ENCODE results near the gene F10.
"Not testable (repeated sequence)": the region's sequence is repeated elsewhere in the genome, so short reads cannot be mapped to it uniquely, and the experiment has no call there.

F10 gene

DNA sequence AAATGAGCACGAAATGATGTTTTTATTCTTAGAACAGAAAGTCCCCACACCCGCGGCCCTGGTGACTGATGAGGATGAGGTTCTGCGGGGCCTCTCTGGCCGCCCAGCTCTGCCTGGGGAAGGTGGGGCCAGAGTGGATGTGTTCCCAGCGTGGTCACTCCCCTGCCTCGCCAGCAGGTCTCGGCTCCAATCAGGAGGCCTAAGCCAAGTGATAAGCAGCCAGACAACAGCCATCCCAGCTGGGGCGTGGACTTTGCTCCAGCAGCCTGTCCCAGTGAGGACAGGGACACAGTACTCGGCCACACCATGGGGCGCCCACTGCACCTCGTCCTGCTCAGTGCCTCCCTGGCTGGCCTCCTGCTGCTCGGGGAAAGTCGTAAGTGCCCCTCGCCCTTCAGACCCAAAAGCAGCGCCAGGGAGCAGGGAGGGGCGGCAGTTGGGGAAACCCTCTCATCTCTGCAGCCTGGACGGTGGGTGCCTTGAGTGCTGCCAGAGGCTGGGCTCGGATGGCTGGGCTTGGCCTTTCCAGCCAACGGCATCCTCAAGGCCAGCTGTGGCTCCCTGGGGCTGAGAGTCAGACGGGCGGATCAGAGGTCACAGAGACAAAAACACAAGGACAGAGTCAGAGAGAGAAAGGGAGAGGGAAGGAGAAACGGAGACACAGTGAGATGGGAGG is at the start of gene F10:
Gene F10, plus strand, starts transcription at position 250 of the 676 bp plus-strand sequence. Its CDS starts 57 bp downstream, at position 307.
- DNase-seq (ENCODE audit: low spot score): no peak

DNA sequence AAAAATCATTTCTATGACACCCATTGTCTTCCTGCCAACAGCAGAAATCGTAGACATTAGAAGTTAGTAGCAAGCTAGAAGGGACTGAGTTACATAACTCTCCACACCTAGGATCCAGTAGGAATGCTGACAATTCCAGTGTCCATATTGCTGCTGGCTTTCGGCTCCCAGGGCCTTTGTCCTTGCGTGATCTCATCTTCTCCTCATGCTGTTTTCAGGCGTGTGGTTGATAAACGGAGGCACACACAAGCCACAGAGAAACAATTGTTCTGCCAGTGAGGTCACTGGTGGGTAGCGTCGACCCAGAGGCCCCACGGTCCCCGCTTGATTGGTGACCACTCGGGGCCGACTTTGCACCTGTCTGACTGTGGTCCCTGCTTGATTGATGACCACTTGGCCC is 48.7 kb upstream of the F10 start:
- no peak for DNase-seq (ENCODE audit: low spot score)

DNA sequence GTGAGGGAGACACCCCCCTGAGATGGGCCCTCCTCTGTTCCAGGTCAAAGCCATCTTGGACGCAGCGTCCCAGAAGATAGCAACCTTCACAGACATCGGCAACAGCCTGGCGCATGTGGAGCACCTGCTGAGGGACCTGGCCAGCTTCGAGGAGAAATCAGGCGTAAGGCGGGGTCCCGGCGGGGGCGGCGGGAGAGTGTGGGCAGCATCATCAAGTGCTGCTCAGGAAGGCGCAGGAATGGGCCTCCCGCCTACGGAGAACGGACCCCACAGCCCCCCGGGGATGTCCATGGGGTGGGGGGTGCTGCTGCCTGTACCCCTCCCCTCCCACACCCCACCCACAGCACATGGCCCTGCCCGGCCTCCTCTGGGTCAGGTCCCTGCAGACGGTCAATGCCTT is 48.2 kb upstream of the F10 start:
- no peak for DNase-seq (ENCODE audit: low spot score)

DNA sequence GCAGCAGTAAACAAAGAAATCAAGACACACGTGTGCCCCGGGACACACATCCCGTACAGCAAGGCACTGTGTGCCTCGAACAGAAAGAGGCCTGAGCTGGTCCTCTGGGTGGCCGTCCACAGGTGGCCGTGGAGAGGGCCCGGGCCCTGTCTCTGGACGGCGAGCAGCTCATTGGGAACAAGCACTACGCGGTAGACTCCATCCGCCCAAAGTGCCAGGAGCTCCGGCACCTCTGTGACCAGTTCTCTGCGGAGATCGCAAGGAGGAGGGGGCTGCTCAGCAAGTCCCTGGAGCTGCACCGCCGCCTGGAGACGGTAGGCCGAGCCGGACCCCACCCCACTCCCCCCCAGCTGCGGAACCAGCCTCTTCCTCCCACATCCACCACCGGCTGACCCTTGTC is 47.7 kb upstream of the F10 start:
- DNase-seq (ENCODE audit: low spot score): no peak

DNA sequence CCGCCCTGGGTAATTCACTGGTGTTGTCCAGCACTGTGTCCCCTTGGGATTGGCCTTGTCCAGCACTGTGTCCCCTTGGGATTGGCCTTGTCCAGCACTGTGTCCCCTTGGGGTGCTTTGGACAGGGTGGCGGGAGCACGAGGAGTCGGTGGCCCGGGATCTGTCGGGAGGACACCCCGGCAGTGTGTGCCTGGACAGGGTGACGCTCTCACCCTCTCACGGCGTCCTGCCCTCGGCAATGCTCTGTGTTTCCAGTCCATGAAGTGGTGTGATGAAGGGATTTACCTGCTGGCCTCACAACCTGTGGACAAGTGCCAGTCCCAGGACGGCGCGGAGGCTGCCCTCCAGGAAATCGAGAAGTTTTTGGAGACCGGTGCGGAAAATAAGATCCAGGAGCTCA is 46.9 kb upstream of the F10 start:
- no peak for DNase-seq (ENCODE audit: low spot score)

DNA sequence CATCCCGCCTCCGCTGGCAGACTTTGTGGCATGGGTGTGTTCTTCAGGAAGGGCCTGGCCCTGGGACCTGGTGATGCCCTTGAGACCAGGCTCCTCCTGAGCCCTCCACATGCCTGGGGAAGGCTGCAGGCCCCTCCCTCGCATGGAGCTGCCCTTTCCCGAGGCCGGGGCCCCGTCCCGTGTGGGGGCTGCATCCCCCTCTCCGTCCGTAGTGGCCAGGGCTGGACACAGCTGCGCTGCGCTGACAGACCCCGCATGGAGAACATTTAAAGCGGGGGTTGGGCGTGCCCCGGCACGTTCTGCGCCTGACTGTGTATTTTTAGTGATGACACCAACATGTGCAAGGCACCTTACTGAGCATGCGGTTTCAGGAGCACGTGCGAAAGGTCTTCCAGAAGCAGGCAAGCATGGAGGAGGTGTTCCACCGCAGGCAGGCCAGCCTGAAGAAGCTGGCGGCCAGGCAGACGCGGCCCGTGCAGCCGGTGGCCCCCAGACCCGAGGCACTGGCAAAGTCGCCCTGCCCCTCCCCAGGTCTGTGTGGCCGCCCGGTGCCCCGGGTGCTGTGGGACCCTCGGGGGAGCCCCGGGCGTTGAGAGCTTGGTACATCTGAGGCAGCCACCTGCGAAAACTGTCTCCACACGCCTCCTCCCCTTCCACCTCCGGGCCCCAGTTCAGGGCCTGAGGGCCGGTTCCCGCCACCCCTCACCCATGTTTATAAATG is 45.8 kb upstream of the F10 start:
- no peak for DNase-seq (ENCODE audit: low spot score)

DNA sequence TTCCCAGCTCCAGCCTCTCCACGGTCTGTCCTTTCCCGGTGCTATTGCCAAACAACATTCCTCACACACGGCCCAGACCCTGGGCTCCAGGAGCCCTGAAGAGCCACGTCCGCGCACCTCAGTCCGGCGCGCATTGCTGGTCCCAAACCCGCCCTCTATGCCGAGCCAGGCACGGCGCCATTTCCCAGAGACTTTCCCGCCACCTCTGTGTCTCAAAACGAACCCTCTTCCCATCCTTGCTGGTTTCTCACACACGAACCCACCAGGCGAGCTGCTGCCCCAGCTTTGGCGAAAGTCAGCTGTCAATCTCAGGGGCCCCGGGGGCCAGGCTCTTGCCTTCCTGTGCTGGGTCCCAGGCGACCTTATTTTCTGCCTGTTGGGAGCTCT is 45.0 kb upstream of the F10 start:
- no peak for DNase-seq (ENCODE audit: low spot score)

DNA sequence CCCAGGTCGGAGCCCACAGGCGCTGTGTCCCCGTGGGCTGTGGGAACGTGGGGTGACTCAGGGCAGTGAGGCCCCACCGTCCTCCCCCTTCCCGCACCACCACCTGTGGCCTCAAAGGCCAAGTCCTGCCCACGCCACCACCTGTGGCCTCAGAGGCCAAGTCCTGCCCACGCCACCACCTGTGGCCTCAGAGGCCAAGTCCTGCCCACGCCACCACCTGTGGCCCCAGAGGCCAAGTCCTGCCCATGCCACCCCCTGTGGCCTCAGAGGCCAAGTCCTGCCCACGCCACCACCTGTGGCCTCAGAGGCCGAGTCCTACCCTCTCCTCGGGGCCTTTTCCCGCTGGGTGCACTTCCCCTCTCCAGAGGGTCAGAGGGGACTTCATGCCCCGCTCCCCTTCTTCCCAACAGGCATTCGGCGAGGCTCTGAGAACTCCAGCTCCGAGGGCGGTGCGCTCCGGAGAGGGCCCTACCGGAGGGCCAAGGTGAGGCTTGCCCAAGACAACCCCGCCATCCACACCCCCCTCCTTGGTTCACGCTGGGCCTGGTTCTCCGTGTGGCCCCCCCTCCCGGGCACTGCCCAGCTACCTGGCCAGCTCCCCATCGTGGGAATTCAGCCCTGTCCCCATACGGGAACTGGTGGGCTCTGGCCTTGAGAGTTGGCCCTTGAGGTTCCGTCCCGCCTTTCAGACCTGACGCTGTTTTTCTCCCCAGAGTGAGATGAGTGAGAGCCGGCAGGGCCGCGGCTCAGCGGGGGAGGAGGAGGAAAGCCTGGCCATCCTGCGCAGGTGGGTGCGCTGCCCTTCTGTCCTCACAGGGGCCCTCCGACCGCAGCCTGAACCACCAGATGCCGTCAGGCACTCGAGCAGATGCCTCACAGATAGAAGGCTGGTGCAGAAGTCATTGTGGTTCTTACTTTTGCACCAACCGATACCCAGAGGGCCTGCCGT is 44.4 kb upstream of the F10 start:
- DNase-seq (ENCODE audit: low spot score): no peak

DNA sequence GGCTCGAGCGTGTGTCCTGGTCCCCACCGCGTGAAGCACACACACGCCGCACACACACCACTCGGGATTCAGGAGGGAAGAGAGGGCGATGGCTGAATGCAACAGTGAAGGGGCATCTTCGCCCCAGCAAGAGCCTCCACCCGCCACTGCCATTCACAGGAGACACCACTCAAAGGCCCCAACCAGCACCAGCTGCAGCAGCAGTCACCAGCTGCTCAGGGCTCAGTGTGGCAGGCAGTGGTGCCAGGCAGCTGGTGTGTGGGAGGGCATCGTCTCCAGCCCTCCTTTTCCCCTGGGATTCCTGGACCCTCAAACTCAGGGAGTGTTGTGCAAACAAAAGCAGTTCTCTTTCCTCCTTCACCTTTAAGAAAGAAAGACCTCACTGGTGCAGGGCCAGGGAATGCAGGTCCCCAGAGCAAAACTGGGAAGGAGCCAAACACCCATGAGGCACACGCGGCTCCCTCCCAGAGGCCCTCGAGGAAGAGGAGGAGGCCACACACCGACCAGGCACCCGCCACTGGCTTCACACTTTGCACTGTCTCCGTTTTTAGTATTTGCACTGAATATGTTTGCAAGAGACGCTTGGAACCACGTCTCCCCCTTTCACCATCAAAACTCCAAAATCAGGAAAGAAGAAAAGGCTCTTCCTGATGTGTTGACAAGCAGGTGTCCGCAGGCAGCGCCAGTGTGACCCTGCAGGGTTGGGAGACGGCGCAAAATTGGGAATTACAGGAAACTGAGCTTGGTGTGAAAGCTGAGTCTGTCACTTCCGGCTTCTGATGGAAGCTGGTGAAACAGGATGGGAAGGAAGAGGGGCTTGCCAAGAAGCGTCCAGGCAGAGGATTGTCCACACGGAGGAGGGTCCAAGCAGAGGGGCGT is 43.5 kb upstream of the F10 start:
- DNase-seq (ENCODE audit: low spot score): no peak

DNA sequence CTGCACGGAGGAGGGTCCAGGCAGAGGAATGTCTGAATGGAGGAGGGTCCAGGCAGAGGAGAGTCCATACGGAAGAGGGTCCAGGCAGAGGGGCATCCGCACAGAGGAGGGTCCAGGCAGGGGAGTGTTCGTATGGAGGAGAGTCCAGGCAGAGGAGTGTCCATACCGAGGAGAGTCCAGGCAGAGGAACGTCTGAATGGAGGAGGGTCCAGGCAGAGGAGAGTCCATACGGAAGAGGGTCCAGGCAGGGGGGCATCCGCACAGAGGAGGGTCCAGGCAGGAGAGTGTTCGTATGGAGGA is 42.9 kb upstream of the F10 start:
- DNase-seq (ENCODE audit: low spot score): not testable (repeated sequence)

DNA sequence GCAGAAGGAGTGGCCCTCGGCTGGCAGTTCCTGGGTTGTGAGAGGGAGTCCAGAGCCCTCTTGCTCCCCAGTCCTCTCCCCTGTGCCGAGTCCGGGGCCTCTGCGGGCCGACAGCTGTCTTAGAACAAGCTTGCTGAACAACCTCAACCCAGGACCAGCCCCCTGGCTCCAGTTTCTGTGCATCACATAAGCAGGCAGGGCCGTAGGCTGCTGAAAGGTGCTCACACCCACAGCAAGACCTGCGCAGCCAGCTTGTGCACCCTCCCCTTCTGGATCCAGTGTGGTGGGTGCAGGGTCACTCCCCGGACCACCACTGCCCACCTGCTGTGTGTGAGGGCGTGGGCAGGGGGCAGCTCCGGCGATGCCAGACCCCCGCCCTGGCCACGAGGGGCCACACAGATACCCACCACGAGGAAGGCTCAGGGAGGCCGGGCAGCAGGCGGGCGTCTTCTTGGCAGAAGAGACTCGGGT is 42.2 kb upstream of the F10 start:
- no peak for DNase-seq (ENCODE audit: low spot score)

DNA sequence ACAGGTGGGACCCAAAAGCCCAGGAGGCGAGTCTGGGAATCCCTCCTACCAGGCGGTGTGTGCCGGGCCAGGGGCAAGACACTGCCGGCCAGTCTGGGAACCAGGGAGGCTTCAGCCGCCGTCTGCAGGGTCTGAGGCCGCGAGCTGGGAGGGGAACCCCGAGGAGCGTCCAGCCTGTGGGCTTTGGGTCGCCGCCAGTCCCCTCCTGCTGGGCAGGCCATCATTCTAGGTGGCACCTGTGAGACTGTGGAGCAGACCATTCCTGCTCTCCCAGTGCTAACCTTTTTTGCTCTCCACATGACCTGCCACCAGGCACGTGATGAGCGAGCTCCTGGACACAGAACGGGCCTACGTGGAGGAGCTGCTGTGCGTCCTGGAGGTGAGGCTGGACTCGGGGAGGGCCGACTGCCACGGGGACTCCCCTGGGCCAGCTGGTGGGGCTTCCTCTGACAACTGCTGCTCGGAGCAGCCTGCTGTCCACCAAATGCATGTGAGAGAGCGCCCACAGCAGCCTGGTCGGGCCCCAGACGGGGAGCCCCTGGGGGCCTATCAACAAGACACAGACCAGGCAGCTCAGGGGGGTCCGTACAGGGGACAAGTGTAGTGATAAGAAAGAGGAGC is 41.6 kb upstream of the F10 start:
- DNase-seq (ENCODE audit: low spot score): no peak

DNA sequence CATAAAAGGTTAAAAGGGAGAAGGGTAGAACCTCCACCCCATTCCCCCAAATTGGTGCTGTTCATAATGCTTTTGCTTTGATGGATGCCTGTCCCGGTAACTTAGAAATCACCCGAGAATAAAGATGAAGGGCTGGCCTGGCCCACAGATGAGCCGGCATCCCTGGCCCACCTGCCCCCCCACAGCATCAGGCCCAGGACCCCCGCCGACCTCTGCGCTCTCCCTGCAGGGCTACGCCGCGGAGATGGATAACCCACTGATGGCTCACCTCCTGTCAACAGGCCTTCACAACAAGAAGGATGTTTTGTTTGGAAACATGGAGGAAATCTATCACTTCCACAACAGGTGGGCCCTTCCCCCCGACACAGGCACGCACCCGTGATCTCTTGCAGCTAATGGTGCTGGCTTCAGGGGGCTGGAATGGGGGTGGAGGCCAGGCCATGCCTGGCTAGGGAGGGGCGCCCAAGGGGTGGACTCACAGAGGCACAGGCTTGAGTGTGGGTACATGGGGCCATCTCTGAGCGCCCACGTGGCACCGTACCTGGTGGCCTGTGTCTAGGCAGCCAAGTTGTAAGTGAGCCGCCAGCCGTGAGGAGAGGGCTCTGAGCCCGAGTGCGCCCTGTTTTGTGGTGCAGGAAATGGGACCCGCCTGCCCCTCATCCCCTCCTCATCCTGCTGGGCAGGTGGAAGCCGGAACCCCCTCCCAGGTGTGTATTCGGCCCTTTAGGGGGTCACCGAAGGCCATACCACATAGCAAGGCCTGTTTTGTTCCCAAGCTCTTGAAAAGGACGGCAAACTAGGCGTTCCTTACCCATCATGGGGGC is 40.2 kb upstream of the F10 start:
- no peak for DNase-seq (ENCODE audit: low spot score)

DNA sequence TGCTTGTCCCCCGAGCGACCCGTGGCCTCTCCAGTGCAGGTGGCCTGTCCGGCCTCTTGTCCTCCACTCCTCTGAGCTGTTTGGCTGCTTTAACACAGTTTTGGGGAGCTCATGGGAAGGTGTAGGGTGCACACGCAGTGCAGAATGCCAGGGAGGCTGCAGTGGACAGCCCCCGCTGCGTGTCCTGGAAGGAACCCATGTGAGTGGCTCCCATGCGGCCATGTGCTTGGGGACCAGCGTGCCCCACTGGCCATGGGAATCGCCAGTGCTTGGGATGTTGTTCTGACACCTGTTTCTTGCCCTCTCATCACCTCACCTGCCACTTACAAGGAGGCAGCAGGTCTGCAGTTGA is 39.6 kb upstream of the F10 start:
- no peak for DNase-seq (ENCODE audit: low spot score)

DNA sequence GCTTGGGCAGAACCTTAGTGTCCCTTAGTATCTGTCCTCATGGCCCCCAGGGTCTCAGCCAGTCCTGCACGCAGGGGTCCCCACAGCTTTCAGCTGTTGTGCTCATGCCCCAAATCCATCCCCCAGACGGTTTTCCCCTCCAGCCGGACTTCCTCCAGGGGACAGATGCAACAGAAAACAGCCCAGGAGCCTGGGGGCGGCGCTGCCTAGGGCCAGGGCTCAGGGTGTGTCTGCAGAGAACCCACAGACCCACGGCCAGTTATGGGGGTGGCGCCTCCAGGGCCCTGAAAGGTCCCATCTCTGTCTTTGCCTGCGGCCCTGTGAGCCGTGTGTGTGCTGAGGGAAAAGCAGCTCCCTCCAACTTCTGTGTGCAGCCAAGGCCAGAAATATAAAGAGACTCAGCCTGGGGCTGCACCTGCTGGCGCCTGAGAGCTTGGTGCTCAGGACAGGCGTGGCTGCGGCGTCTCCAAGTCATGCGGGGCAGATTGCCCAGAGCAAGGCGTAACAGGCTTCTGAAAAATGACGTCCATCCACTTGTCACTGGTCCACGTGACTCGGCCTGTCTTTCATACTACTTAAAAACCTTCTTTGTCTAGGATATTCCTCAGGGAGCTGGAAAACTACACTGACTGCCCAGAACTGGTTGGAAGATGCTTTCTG is 39.1 kb upstream of the F10 start:
- no peak for DNase-seq (ENCODE audit: low spot score)

DNA sequence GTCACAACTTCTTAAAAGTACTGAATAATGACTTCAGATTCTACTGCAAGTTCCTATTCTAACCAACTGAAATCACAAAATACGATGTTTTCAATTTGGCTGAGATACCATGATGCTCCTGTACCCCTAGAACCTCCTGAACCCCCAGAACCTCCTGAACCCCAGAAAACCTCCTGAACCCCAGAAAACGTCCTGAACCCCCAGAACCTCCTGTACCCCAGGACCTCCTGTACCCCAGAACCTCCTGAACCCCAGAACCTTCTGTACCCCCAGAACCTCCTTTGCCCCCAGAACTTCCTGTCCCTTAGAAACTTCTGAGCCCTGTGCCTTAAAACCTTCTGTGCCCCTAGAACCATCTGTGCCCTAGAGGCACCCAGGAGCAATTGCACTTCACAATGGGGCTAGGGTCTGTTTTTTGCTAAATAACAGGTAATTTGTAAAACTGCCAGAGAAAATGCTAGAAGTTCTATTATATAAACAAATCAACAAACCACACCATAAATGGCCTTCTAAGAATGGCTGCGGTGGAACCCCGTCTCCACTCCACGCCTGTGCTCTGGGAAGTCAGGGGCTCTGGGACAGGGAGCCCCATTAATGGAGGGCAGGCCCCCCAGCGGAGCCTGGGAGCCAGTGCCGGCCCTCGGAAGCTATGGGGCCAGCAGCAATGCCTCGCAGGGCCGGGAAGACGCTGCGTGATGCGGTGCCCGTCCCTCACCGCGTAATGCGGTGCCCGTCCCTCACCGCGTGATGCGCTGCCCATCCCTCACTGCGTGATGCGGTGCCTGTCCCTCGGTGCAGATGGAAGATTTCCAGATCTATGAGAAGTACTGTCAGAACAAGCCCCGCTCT is 38.3 kb upstream of the F10 start:
- DNase-seq (ENCODE audit: low spot score): no peak

DNA sequence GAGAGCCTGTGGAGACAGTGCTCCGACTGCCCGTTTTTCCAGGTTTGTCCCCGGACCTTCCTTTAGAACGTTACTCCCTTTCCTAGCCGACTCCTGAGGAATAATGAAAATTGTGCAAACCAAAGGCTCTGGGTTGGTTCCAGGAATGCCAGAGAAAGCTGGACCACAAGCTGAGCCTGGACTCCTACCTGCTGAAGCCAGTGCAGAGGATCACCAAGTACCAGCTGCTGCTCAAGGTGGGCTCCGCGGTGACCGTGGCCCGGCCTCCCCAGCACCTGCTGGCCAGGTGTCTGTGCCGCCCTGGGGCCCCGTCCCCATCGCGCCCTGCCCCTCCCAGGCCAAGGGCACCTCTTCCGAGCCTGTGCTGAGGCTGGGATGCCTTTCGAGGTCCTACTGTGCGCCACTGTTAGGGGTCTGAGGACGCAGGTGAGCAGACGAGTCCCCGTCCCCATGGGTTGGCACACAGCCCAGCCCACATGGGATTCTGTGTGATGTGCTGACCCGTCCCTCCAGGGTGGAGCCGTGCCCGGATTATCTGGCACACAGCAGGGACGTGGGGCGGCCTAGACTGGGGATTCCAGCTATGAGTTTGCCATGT is 37.6 kb upstream of the F10 start:
- no peak for DNase-seq (ENCODE audit: low spot score)

DNA sequence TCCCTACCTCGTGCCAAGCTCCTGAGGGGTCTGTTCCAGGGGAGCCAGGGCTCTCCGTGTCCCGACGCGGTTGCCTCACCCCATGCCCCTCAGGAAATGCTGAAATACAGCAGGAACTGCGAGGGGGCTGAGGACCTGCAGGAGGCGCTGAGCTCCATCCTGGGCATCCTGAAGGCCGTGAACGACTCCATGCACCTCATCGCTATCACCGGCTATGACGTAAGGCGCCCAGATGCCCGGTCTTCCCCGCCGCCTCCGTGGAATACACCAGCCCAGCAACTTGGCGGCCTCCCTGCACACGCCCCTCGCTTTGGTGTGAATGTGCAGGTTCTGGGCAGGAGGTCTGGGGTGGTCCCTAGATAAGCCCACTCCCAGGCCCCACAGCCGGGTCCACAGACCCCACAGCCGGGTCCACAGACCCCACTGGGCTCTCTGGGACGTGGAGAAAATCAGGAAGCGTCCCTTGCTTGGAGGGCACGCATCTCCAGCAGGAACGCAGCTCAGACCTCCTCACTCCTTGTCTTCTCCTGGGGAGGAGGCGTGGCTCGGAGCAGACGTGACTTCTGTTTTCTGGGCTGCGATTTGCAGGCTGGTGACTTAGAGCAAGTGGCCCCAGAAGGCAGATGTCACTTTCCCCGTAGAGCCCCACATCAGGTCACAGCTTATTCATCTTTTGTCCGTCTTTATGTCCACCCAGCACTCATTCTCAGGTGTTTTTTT is 36.4 kb upstream of the F10 start:
- DNase-seq (ENCODE audit: low spot score): no peak
